GM23248 (cell line): ENCODE results near the gene ACAT2. TPM values are rescaled to one million over a fixed set of nuclear protein-coding genes. Genes with fewer than 3 reads are reported as not detected.
"Not testable (repeated sequence)": the region's sequence is repeated elsewhere in the genome, so short reads cannot be mapped to it uniquely, and the experiment has no call there.

Source experiments
- DNase-seq: peaks from one replicate; pipeline ENCODE4 v3.0.0-alpha.2; 2015
- H2AFZ ChIP-seq: fragments of 200-600 bp; sonication (generic); 2 replicates; pipeline ENCODE4 v1.6.1; 2016; ENCODE audit warnings: antibody characterized with exemption
- H3F3A ChIP-seq: fragments of 200-600 bp; sonication (generic); 2 replicates; pipeline ENCODE4 v1.6.1; 2016; ENCODE audit warnings: mild to moderate bottlenecking, antibody characterized with exemption, mixed run types; ENCODE audit not compliant: insufficient read depth
- H3K27ac ChIP-seq: fragments of 200-600 bp; sonication (generic); 2 replicates; pipeline ENCODE4 v1.5.1; 2016; ENCODE audit warnings: mild to moderate bottlenecking
- H3K27me3 ChIP-seq: fragments of 200-600 bp; sonication (generic); replicated peaks from 2 replicates; pipeline ENCODE4 v1.6.1; 2016; ENCODE audit warnings: mild to moderate bottlenecking; ENCODE audit not compliant: insufficient read depth
- H3K36me3 ChIP-seq: fragments of 200-600 bp; sonication (generic); 2 replicates; pipeline ENCODE4 v1.6.1; 2016; ENCODE audit warnings: low read depth, mild to moderate bottlenecking
- H3K4me1 ChIP-seq: fragments of 200-600 bp; sonication (generic); 2 replicates; pipeline ENCODE4 v1.6.1; 2016; ENCODE audit warnings: mild to moderate bottlenecking; ENCODE audit not compliant: insufficient read depth
- H3K4me2 ChIP-seq: fragments of 200-600 bp; sonication (generic); one replicate; pipeline ENCODE4 v1.6.1; 2016; ENCODE audit warnings: mild to moderate bottlenecking; ENCODE audit not compliant: unreplicated experiment
- H3K4me3 ChIP-seq: fragments of 200-600 bp; sonication (generic); 2 replicates; pipeline ENCODE4 v1.5.1; 2016; ENCODE audit warnings: mild to moderate bottlenecking
- H3K79me2 ChIP-seq: fragments of 200-600 bp; sonication (generic); 2 replicates; pipeline ENCODE4 v1.6.1; 2016; ENCODE audit warnings: mild to moderate bottlenecking; ENCODE audit not compliant: insufficient read depth
- H3K9ac ChIP-seq: fragments of 200-600 bp; sonication (generic); 2 replicates; pipeline ENCODE4 v1.6.1; 2016; ENCODE audit warnings: mild to moderate bottlenecking
- H3K9me2 ChIP-seq: fragments of 200-600 bp; sonication (generic); 2 replicates; pipeline ENCODE4 v1.6.1; 2016; ENCODE audit warnings: mixed run types, mild to moderate bottlenecking, moderate library complexity; ENCODE audit not compliant: insufficient read depth
- H3K9me3 ChIP-seq: fragments of 200-600 bp; sonication (generic); one replicate; pipeline ENCODE4 v1.6.1; 2017; ENCODE audit warnings: low read depth
- H4K20me1 ChIP-seq: fragments of 200-600 bp; sonication (generic); 2 replicates; pipeline ENCODE4 v1.6.0; 2016; ENCODE audit not compliant: insufficient read depth
- EZH2 ChIP-seq: fragments of 200-600 bp; sonication (generic); IDR thresholded peaks from 2 replicates; pipeline ENCODE4 v1.6.1; 2018; ENCODE audit warnings: antibody characterized with exemption, mild to moderate bottlenecking; ENCODE audit not compliant: insufficient read depth, poor library complexity, severe bottlenecking
- EZH2phosphoT487 ChIP-seq: fragments of 200-600 bp; sonication (generic); IDR thresholded peaks from 2 replicates; pipeline ENCODE4 v1.6.1; 2018; ENCODE audit warnings: antibody characterized with exemption, moderate library complexity, mild to moderate bottlenecking, low read depth; ENCODE audit not compliant: insufficient read depth
- WGBS, 2 experiments: methylation state at CpG; one replicate each; pipeline ENCODE4 v1.1.6; 2015 to 2017; ENCODE audit warnings: low lambda C conversion rate in 2 of 2, low coverage in 1 of 2; ENCODE audit errors: missing lambda C conversion rate in 2 of 2; 5-methylcytosine and 5-hydroxymethylcytosine counted together
- in situ Hi-C: fragments of 300-500 bp; cut with MboI; formaldehyde crosslinking; loops from 2 replicates; pipeline ENCODE4 v1.15.0; 2020
- polyA plus RNA-seq: library from polyadenylated mRNA; unstranded; fragments of >200 nt; fragmentation: Nextera tagmentation; extraction: Ambion mirVana; gene quantifications from 2 replicates; pipeline ENCODE4 v1.2.1, GENCODE V29; 2016
- total RNA-seq: library from RNA; depleted of rRNA; stranded (reverse); fragments of >200 nt; shearing (Covaris generic); gene quantifications from 2 replicates; pipeline ENCODE4 v1.2.3, GENCODE V29; 2014

ACAT2 gene
- total and polyA plus RNA-seq, 2 experiments from 2014 or later: 10.5 to 18.9 TPM

DNA sequence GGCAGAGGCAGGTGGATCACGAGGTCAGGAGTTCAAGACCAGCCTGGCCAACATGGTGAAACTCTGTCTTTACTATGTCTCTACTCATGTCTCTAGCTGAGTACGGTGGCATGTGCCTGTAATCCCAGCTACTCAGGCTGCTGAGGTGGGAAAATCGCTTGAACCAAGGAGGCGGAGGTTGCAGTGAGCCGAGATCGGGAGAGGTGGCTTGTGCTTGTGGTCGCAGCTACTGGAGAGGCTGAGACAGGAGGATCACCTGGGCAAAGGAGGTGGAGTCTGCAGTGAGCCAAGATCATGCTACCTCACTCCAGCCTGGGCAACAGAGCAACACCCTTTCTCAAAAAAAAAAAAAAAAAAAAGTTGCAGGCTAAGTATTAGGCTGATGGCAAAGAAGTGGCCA is 42.6 kb upstream of the ACAT2 start:
- Histone ChIP-seq H3K79me2 (peaks cover 73% of the 10 kb centered on the region), H3K9me3 (no peaks in the 10 kb centered on the region), H3K4me1 (peaks cover 25% of the 10 kb centered on the region), H4K20me1 (no peaks in the 10 kb centered on the region), H3K4me2 (no peak overlapping the region), H3K4me3 (no peak overlapping the region), H3K9ac (no peak overlapping the region), H3F3A (peaks cover 31% of the 10 kb centered on the region), H3K27ac (no peak overlapping the region), H3K9me2 (no peaks in the 10 kb centered on the region), H2AFZ (no peak overlapping the region), H3K27me3 (no peaks in the 10 kb centered on the region), H3K36me3 (no peaks in the 10 kb centered on the region)
- WGBS, 2 experiments: 92 to 95% methylated on average over 4 to 7 of the region's 7 CpGs
- no peak for TF ChIP-seq EZH2
- no peak for TF ChIP-seq EZH2phosphoT487
- in situ Hi-C loops: no loop called here
- DNase-seq: no peak

DNA sequence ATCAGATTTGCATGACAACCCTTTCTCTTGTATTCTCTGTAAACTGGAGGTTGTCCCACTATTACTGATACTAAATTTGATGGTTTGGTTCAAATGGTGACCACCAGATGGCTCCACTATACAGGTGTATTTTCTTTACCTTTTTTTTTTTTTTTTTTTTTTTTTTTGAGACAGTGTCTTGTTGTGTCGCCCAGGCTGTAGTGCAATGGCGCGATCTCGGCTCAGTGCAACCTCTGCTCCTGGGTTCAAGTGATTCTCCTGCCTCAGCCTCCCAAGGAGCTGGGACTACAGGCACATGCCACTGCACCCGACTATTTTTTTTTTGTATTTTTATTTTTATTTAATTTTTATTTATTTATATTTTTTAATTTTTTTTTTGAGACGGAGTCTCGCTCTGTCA is 41.1 kb upstream of the ACAT2 start:
- WGBS, 2 experiments: 90 to 95% methylated on average over 7 of the region's 7 CpGs
- Histone ChIP-seq H4K20me1 (no peaks in the 10 kb centered on the region), H3F3A (peaks cover 26% of the 10 kb centered on the region), H3K9me2 (no peaks in the 10 kb centered on the region), H3K9ac (no peak overlapping the region), H3K4me1 (peaks cover 21% of the 10 kb centered on the region), H3K27me3 (no peaks in the 10 kb centered on the region), H3K36me3 (no peaks in the 10 kb centered on the region), H3K4me2 (no peak overlapping the region), H2AFZ (no peak overlapping the region), H3K79me2 (peaks cover 73% of the 10 kb centered on the region), H3K27ac (no peak overlapping the region), H3K4me3 (no peak overlapping the region), H3K9me3 (no peaks in the 10 kb centered on the region)
- no peak for TF ChIP-seq EZH2
- DNase-seq: peak; percentile 38
- in situ Hi-C loops: no loop called here

- 91 to 98% methylated on average over 3 of the region's 3 CpGs for WGBS, 2 experiments
Measured at GRCh38 chr6:159721981-159722380, 39.9 kb upstream of the ACAT2 start.

DNA sequence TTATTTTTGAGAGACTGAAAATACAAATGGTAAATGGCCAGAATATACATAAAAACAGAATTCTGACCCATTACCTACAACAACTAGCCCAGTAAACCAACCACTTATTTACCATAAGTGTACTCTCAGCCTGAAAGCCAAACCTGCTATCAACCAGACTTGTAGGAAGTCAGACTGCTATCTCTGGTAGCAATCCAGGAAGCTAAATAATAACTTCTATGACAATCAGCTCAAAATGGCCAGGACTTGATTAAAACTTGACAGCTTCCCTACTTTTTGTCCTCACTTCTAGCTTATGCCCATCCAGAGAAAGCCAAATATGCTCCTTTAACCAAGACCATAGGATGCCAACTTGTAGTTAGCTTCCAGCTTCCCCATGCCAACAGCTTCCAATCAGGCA is 39.2 kb upstream of the ACAT2 start:
- Histone ChIP-seq H3K9ac (no peak overlapping the region), H2AFZ (no peak overlapping the region), H3K9me2 (no peaks in the 10 kb centered on the region), H3F3A (peaks cover 9% of the 10 kb centered on the region; the same call in 1 of the 2 replicates), H3K4me3 (no peak overlapping the region), H3K36me3 (no peaks in the 10 kb centered on the region), H3K4me1 (peaks cover 10% of the 10 kb centered on the region), H3K27ac (no peak overlapping the region), H3K4me2 (no peak overlapping the region), H3K79me2 (peaks cover 81% of the 10 kb centered on the region), H3K9me3 (no peaks in the 10 kb centered on the region), H3K27me3 (no peaks in the 10 kb centered on the region), H4K20me1 (no peaks in the 10 kb centered on the region)
- TF ChIP-seq EZH2 (no peak), EZH2phosphoT487 (no peak)
- DNase-seq: no peak
- in situ Hi-C loops: no loop called here

More at GRCh38 chr6:159721981-159722380, 39.9 kb upstream of the ACAT2 start:
- H3K9ac ChIP-seq, DNase-seq, H3K4me2 ChIP-seq, H2AFZ ChIP-seq, H4K20me1 ChIP-seq, in situ Hi-C loops, H3K9me3 ChIP-seq, H3K9me2 ChIP-seq, H3K4me3 ChIP-seq, H3K27ac ChIP-seq, H3K27me3 ChIP-seq, H3K36me3 ChIP-seq: not testable (repeated sequence)
- H3K79me2 ChIP-seq: peaks cover 80% of the 10 kb centered on the region
- H3K4me1 ChIP-seq: peaks cover 17% of the 10 kb centered on the region
- peaks cover 16% of the 10 kb centered on the region; the same call in 1 of the 2 replicates for H3F3A ChIP-seq

DNA sequence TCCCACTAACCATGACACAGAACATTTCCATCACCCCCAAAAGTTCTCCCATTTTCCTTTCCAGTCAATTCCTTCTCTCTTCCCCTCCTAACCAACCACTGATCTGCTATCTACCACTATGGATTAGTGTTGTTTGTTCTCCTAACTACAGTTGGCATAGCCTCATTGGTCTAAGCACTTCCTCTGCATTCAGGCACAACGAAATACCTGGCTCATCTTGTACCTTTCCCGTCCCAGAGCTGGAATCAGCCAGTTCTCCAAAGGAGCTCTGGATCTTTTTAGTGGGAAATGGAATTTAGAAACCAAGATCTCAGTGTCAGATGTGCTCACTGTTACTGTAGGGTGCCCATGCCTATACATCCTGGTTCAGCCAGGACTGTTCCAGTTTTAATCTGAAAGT is 38.6 kb upstream of the ACAT2 start:
- H3K9me3 ChIP-seq: no peaks in the 10 kb centered on the region
- WGBS, 2 experiments: 96% methylated on average over 2 of the region's 2 CpGs
- H3K36me3 ChIP-seq: no peaks in the 10 kb centered on the region
- H2AFZ ChIP-seq: no peak overlapping the region
- H3K9ac ChIP-seq: no peak overlapping the region
- H3K9me2 ChIP-seq: no peaks in the 10 kb centered on the region
- H3K79me2 ChIP-seq: peaks cover 87% of the 10 kb centered on the region
- no peaks in the 10 kb centered on the region; the same call in 1 of the 2 replicates for H4K20me1 ChIP-seq
- no peak overlapping the region for H3K27ac ChIP-seq
- H3K4me3 ChIP-seq: no peak overlapping the region
- in situ Hi-C loops: no loop called here
- no peak for DNase-seq
- TF ChIP-seq EZH2: no peak
- no peak for TF ChIP-seq EZH2phosphoT487
- peaks cover 8% of the 10 kb centered on the region for H3F3A ChIP-seq
- peaks cover 7% of the 10 kb centered on the region for H3K4me1 ChIP-seq
- H3K27me3 ChIP-seq: no peaks in the 10 kb centered on the region
- no peak overlapping the region for H3K4me2 ChIP-seq
